Glutamatergic neuron (in vitro differentiated cells): Measurements from ENCODE around the gene THBS1. TPM values are rescaled to one million over a fixed set of nuclear protein-coding genes. Genes with fewer than 3 reads are reported as not detected.

ENCODE experiments used
- DNase-seq: peaks from one replicate; pipeline ENCODE4 v3.0.0; 2022
- H3K27ac Mint-ChIP-seq: one replicate; pipeline ENCODE4 v1.8.0; 2020; ENCODE audit warnings: mild to moderate bottlenecking, mixed read lengths, inconsistent platforms; ENCODE audit not compliant: unreplicated experiment
- H3K27me3 Mint-ChIP-seq: one replicate; pipeline ENCODE4 v1.8.0; 2020; ENCODE audit warnings: mild to moderate bottlenecking, moderate library complexity, mixed read lengths, inconsistent platforms; ENCODE audit not compliant: unreplicated experiment
- H3K36me3 Mint-ChIP-seq: one replicate; pipeline ENCODE4 v1.8.0; 2020; ENCODE audit warnings: mild to moderate bottlenecking, mixed read lengths, inconsistent platforms; ENCODE audit not compliant: unreplicated experiment
- H3K4me1 Mint-ChIP-seq: one replicate; pipeline ENCODE4 v1.8.0; 2020; ENCODE audit warnings: mild to moderate bottlenecking, low read depth, mixed read lengths, inconsistent platforms; ENCODE audit not compliant: unreplicated experiment
- H3K4me3 Mint-ChIP-seq: one replicate; pipeline ENCODE4 v1.8.0; 2020; ENCODE audit warnings: mild to moderate bottlenecking, mixed read lengths, inconsistent platforms; ENCODE audit not compliant: unreplicated experiment
- H3K9me3 Mint-ChIP-seq: one replicate; pipeline ENCODE4 v1.8.0; 2020; ENCODE audit warnings: mild to moderate bottlenecking, moderate library complexity, mixed read lengths, inconsistent platforms; ENCODE audit not compliant: unreplicated experiment
- total RNA-seq: library from RNA; stranded (reverse); fragmentation: NEBNext Ultra II Directional; extraction: Animal tissue kit (Norgen Biotek cat#: 25700); gene quantifications from one replicate; pipeline ENCODE4 v1.2.1, GENCODE V29; 2021; ENCODE audit not compliant: unreplicated experiment
- TF ChIP-seq, protein P1 (sequence below): fragments of 200-600 bp; sonication (generic); IDR thresholded peaks from one replicate; pipeline ENCODE4 v1.5.0; 2021; ENCODE audit not compliant: partially characterized antibody, unreplicated experiment

The THBS1 gene
- total RNA-seq, 1 donor from 2014 or later, result 0.83 TPM

DNA sequence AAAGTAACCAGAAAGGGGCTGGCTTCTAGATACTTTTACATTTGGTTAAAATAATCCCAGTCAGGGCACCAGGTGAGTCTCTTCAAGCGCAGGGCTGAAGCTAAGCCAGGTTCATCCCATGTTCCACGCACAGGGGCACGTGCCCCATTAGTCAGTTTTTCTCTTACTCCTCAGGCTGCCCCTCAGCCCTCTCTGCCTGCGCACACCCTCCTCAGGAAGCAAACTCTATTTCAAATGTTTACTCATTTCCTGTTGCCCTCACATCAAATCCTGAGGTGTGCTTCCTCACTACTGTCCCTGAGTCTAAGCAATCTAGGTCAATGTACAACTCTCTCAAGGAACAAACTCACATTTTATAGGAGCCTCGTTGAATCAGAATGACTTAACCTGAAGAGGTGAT, 48.5 kb downstream of the THBS1 start:
- peaks cover 2% of the 10 kb centered on the region for H3K27me3 Mint-ChIP-seq
- DNase-seq, result no peak
- peaks cover 9% of the 10 kb centered on the region for H3K36me3 Mint-ChIP-seq
- no peak overlapping the region for H3K4me3 Mint-ChIP-seq
- TF ChIP-seq, protein P1, sequence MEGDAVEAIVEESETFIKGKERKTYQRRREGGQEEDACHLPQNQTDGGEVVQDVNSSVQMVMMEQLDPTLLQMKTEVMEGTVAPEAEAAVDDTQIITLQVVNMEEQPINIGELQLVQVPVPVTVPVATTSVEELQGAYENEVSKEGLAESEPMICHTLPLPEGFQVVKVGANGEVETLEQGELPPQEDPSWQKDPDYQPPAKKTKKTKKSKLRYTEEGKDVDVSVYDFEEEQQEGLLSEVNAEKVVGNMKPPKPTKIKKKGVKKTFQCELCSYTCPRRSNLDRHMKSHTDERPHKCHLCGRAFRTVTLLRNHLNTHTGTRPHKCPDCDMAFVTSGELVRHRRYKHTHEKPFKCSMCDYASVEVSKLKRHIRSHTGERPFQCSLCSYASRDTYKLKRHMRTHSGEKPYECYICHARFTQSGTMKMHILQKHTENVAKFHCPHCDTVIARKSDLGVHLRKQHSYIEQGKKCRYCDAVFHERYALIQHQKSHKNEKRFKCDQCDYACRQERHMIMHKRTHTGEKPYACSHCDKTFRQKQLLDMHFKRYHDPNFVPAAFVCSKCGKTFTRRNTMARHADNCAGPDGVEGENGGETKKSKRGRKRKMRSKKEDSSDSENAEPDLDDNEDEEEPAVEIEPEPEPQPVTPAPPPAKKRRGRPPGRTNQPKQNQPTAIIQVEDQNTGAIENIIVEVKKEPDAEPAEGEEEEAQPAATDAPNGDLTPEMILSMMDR, result no peak
- H3K9me3 Mint-ChIP-seq, result peaks cover 3% of the 10 kb centered on the region
- H3K27ac Mint-ChIP-seq, result no peak overlapping the region
- H3K4me1 Mint-ChIP-seq, result peaks cover 10% of the 10 kb centered on the region

DNA sequence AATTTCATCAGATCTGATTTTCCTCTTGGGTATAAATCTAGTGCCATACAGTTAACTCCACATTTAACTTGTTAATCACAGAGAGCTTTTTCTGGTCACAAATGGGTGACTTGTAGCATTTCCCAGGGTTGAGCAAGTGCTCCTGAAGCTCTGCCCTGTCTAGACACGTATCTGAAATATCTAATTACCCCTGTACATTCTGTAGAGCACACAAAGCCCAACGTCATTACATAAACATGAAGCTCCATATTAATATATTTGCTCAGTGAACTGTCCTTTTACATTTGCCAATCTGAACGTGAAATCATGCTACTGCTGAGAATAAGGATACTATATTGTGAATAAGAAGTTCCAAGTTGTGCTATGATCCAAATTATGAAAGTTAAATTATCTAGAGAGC, 49.0 kb downstream of the THBS1 start:
- Mint-ChIP-seq H3K36me3 (peaks cover 3% of the 10 kb centered on the region), H3K27me3 (no peaks in the 10 kb centered on the region), H3K4me3 (no peak overlapping the region), H3K27ac (no peak overlapping the region), H3K4me1 (peaks cover 10% of the 10 kb centered on the region), H3K9me3 (peaks cover 3% of the 10 kb centered on the region)
- TF ChIP-seq, protein P1, result no peak
- DNase-seq, result no peak

DNA sequence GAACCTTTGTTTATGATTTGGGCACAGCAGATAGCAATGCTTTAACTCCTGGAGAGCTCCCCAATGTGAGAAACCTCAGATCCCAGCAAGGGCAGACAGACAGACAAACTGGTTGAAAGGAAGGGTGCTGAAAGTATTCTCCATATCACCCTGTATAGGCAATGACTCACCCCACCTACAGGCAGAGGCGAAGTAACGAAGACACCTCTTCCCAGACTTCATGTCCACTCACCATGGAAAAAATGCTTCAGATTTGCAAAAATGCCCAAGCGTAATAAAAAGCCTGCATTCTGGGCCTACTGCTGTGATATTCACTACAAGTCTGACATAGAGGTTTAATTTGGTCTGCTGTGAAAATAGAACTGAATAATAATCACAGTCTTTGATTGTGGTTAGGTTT, 50.5 kb downstream of the THBS1 start:
- no peak overlapping the region for H3K27ac Mint-ChIP-seq
- no peaks in the 10 kb centered on the region for H3K27me3 Mint-ChIP-seq
- no peak overlapping the region for H3K4me3 Mint-ChIP-seq
- TF ChIP-seq, protein P1, result no peak
- no peaks in the 10 kb centered on the region for H3K36me3 Mint-ChIP-seq
- H3K4me1 Mint-ChIP-seq, result peaks cover 10% of the 10 kb centered on the region
- H3K9me3 Mint-ChIP-seq, result peaks cover 3% of the 10 kb centered on the region
- no peak for DNase-seq

DNA sequence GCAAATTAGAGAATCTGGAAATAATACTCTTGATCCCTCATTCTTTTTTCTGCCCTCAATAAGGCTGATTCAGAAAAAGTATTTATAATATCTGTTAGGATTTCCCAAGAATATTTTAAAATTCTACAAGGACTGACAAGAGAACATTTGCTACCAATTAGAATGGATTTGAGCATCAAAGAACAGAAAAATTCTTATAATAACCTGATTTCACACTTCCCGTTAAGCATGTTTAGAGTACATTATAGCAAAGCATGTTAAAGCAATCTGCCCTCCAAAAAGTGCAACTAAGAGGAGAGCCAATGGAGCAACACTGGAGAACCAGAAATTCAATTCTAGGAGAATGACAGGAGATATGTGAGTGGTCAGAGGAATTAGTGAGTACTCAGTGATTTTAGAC, 57.2 kb downstream of the THBS1 start:
- DNase-seq, result no peak
- Mint-ChIP-seq H3K4me3 (no peak overlapping the region), H3K4me1 (no peaks in the 10 kb centered on the region), H3K27me3 (no peaks in the 10 kb centered on the region), H3K36me3 (no peaks in the 10 kb centered on the region), H3K9me3 (no peaks in the 10 kb centered on the region), H3K27ac (no peak overlapping the region)
- TF ChIP-seq, protein P1, result no peak

DNA sequence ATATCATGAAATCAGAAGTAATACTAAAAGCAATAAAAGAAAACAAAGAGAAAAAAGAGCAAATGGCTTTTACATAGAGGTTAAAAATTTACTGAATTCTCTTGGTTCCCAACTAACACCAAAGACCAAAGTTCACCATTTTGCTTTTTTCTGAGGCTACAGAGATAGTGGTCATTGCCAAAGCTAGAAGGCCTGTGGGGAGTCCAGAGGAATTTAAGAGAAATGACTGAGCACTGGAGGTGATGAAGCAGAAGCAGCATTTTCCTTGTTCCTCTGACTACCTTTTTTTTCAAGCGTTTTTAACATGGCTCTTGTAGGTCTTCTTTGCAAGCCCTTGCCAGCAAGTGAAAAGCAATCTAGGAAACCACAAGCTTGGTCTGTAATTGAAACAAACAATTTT, 58.2 kb downstream of the THBS1 start:
- Mint-ChIP-seq H3K9me3 (no peaks in the 10 kb centered on the region), H3K4me1 (no peaks in the 10 kb centered on the region), H3K4me3 (no peak overlapping the region), H3K36me3 (no peaks in the 10 kb centered on the region), H3K27ac (no peak overlapping the region), H3K27me3 (no peaks in the 10 kb centered on the region)
- no peak for DNase-seq
- TF ChIP-seq, protein P1, result no peak
